NCI-H1436 treated with DMSO at 0.1 percent for 48 hours (cell line): ENCODE data around the gene C10orf90.

Experiments
- DNase-seq: peaks from one replicate; lab custom pipeline; 2025; lab: John Stamatoyannopoulos, UW

Gene C10orf90

GRCh38 chr10:126504063-126504760 is 166.3 kb downstream of the C10orf90 start:
- no peak for DNase-seq

DNA sequence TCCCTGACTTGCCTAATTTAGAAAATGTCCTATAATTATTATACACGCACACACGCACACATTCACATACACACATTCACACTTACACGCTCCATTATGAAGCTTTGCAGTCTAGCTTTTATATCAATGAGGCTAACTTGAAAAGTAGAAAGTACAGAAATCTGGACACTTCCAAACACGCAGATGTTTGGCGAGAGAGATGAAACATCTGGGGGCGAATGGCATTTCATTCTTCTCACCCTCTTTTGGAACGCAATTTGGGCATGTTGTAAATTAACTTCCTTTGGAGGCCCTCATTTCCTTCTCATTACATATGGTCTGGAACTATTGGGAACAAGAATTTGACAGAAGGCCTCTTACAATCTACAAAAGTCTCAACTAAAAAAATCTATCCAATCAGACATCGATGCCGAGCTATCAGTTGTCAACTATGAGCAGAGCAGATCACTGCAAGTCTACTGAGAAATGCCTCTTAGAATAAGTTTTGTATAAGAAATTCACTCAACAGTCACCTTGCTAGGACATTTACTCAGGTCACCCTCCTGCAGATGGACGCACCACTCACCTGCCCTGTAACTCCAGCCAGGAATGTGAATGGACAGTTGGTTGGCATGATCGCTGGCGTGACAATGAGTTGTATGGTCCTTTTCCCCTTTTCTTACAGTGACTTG is 167.0 kb downstream of the C10orf90 start:
- DNase-seq, result no peak

- DNase-seq, result no peak
These were observed 168.1 kb downstream of the C10orf90 start for GRCh38 chr10:126502441-126502840.

DNA sequence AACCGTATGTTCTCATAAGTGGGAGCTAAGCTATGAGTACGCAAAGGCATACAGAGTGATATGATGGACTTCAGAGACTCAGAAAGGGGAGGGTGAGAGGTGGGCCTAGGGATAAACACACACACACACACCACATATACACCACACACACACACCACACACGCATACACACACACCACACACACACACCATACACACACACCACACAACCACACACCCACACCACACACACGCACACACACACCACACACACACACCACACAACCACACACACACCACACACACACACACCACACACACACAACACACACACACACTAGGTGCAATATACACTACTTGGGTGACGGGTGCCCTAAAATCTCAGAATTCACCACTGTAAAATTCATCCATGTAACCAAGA is 168.7 kb downstream of the C10orf90 start:
- no peak for DNase-seq

DNA sequence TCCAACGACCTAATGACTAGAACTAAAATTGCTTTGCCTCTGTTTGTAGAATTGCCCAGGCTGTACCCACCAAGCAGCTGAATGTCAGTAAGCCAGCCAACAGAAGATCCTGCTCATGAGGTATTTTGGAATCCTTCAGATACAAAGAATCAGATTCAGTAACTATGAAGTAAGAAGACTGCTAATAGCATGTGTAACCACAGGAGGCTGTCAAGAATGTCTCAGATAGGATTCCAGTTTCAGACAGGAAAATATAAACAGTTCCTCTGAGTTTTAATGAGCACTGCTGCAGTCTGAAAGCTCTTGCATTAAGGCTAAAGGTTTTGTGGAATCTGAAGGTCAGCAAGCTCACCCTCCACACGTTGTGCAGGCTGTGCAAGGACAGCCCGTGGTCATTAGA is 169.6 kb downstream of the C10orf90 start:
- DNase-seq, result no peak

- DNase-seq, result no peak
These were observed 170.3 kb downstream of the C10orf90 start for GRCh38 chr10:126500185-126500584.

- DNase-seq, result no peak
These were observed 170.7 kb downstream of the C10orf90 start for GRCh38 chr10:126499744-126500143.

DNA sequence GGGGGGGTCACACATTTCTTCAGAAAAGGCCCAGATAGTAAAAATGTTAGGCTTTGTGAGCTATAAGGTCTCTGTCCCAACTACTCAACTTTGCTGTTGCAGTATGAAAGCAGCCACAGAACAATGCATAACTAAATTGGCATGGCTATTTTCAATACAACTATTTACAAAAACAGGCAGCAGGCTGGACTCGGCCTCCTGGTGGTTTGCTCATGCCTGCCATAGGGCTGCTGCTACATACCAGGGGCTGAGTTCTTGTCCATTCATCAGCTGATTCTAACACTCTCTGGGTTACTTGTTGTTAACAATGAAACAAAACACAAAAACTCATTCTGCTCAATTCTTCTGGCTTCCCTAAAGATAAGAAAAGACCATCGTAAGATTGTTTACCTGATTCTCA is 172.8 kb downstream of the C10orf90 start:
- no peak for DNase-seq

- DNase-seq, result no peak
These were observed 173.5 kb downstream of the C10orf90 start for GRCh38 chr10:126496771-126497545.

DNA sequence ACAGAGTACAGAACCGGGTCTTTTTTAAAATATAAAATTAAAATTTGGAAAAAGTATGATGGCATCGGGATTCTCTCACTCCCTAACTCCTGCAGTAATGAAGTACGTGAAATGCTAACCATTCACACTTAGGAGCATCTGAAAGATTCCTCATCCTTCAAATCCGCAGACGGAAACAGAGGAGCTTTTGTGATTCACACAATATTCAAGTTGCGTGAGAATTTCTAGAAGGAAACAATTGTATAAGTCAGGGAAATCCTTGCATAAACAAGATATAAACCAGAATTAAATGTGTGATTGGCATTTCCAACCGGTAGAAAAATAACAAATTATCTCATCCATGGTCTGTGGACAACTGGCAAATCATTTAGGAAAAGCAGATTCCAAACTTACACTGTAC is 179.0 kb downstream of the C10orf90 start:
- no peak for DNase-seq

DNA sequence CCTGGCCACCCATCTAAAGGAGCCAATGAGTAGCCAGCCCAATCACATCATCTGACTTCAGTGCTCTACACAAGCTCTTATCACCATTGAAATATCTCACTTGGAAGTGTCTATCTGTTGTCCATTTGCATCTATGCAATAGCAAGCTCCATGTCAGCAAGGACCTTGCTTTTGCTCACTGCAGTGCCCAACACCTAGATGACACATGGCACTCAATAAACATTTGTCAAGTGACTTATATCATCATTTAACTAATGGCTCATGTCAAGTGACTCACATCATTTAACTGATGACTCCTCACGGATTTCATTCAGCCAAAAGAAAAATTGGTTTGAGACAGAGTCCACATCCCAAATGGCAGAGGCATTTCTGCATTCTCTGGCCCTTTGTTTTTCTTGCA is 189.3 kb downstream of the C10orf90 start:
- DNase-seq, result no peak

GRCh38 chr10:126480648-126481047 is 189.8 kb downstream of the C10orf90 start:
- DNase-seq, result no peak

GRCh38 chr10:126479280-126479895 is 191.1 kb downstream of the C10orf90 start:
- DNase-seq, result no peak

- no peak for DNase-seq
These were observed 191.9 kb downstream of the C10orf90 start for GRCh38 chr10:126478546-126478945.

GRCh38 chr10:126476246-126476645 is 194.2 kb downstream of the C10orf90 start:
- peak; percentile 69 for DNase-seq

DNA sequence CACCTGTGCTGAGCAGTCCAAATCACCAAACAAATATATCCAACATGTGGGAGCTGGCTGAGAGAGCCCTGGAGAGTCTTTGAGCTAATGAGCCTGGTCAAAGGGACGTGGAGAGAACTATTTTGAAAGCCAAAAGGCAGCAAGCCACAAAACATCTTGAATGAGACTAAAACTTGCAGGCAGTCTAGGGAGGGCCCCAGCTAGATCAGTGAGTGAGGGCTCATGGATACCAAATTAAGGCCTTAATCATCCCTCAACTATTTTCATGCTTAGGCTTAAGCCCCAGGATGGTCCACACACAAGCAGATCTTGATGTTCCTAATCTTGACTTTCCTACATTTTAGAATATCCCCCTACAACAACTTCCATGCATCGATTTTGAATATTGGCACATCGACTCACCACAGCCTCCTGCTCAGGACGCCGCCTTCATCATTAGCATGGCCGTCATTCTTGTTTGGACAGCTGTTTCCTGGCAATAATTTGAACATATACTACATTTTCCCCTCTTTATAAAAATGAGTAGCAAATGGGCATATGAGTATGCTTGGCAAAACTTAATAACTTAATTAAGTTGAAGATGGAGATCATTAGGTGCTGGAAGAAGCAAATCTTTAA is 195.3 kb downstream of the C10orf90 start:
- DNase-seq, result no peak

GRCh38 chr10:126474031-126474430 is 196.5 kb downstream of the C10orf90 start:
- DNase-seq, result no peak

- no peak for DNase-seq
These were observed 199.5 kb downstream of the C10orf90 start for GRCh38 chr10:126470991-126471390.

DNA sequence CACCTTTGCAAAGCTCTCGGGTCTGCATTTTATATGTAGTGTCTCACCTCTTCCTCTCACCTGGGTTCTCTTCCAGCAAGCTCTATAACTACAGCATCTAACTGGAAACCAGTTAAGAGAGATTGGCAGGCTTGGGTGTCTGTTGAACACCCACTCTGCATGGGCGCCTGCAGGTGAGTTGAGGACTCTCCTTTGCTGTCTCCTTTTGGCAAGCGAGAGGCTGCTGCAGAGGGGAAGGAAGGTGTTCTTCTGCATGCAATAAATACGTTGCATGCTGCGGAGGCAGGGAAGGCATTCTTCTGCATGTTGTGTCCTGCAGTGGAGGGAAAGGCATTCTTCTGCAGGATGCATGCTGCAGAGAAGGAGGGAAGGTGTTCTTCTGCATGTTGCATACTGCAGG is 200.8 kb downstream of the C10orf90 start:
- DNase-seq, result no peak

DNA sequence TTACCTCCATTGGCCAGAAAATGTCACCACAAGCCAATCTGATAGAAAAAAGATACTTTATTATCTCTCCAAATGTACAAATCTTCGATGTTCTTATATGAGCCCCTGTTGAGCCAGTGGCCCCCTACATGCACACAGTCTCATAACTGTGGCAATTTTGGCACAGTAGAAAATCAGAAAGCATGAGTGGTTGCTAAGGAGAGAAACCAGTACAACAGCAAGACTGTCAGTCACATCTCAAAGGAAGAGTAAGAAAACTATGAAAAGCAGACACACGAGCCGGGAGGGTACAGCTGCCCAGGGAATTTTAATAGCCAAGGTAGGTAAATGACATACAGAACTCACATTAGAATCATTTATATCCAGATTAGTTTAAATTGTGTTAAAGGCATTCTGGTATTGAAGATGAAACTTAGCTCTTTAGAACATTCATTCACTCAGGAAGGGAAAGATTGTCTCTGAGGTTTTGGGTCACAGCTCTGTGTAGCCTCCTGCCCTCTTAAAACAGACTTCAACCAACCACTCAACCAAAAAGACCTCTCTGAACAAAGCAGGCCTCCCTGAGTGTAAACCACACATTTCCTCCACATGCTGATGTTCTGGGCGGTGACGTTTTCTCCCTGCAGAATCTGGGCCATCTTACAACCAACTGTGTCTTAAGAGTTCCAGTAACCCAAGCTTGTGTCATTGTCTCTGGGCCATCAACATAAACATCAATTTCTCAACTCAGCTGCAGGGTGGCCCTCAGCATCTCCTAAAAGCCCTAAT is 201.4 kb downstream of the C10orf90 start:
- no peak for DNase-seq

GRCh38 chr10:126468467-126468866 is 202.0 kb downstream of the C10orf90 start:
- DNase-seq, result no peak
